Lower lobe of right lung (tissue), 2 donors: ENCODE measurements around the gene VMP1. TPM values are rescaled to one million over a fixed set of nuclear protein-coding genes. Genes with fewer than 3 reads are reported as not detected.
"Not testable (repeated sequence)": the region's sequence is repeated elsewhere in the genome, so short reads cannot be mapped to it uniquely, and the experiment has no call there.

ENCODE experiments used
- ATAC-seq, 2 donors: fragments of 200-7000 bp; cut with Tn5 transposase; one replicate each; pipeline ENCODE4 v1.9.1; 2020 to 2022; ENCODE audit warnings: mild to moderate bottlenecking in 2 of 2, moderate library complexity in 2 of 2
- DNase-seq: peaks from one replicate; pipeline ENCODE4 v3.0.0-alpha.2; 2020
- H3K27ac ChIP-seq: fragments of 200-600 bp; one replicate; pipeline ENCODE4 v1.8.0; 2022
- H3K27me3 ChIP-seq: fragments of 200-600 bp; one replicate; pipeline ENCODE4 v1.8.0; 2022; ENCODE audit warnings: low read depth
- H3K36me3 ChIP-seq: fragments of 200-600 bp; one replicate; pipeline ENCODE4 v1.8.0; 2022; ENCODE audit warnings: mild to moderate bottlenecking
- H3K4me1 ChIP-seq: fragments of 200-600 bp; one replicate; pipeline ENCODE4 v1.8.0; 2022
- H3K4me3 ChIP-seq: fragments of 200-600 bp; one replicate; pipeline ENCODE4 v1.8.0; 2022; ENCODE audit warnings: mild to moderate bottlenecking
- H3K9me3 ChIP-seq: fragments of 200-600 bp; one replicate; pipeline ENCODE4 v1.8.0; 2022
- intact Hi-C: fragments of 100-400 bp; cut with DNase I; formaldehyde crosslinking; loops from one replicate; pipeline ENCODE4 v1.11.0; 2022
- total RNA-seq: library from RNA; stranded (reverse); fragmentation: NEBNext Ultra II Directional; extraction: Animal tissue kit (Norgen Biotek cat#: 25700); gene quantifications from one replicate; pipeline ENCODE4 v1.2.1, GENCODE V29; 2021
- TF ChIP-seq, protein P1 (sequence below): fragments of 200-600 bp; IDR thresholded peaks from one replicate; pipeline ENCODE4 v1.8.0; 2022; ENCODE audit warnings: antibody characterized with exemption, mild to moderate bottlenecking
- donor health status: DM: no; HTN: yes; CAD: no; lungs with severe emphysema.

Gene VMP1
- total RNA-seq, 1 donor from 2014 or later = 176 TPM

DNA sequence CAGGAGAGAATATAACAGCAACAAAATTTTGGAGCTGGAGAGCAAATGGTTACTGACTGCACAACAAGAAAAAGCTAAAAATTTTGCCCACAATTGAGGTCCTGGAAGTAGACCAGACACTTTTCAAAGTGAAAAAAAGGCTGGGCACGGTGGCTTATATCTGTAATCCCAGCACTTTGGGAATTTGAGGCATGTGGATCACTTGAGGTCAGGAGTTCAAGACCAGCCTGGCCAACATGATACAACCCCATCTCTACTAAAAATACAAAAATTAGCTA, 162.4 kb downstream of the VMP1 start:
- no peaks in the 10 kb centered on the region for H3K4me1 ChIP-seq
- H3K27me3 ChIP-seq = no peaks in the 10 kb centered on the region
- H3K36me3 ChIP-seq = peaks cover 33% of the 10 kb centered on the region
- ATAC-seq (no peak), DNase-seq (no peak)
- H3K9me3 ChIP-seq = no peaks in the 10 kb centered on the region
- TF ChIP-seq, protein P1, sequence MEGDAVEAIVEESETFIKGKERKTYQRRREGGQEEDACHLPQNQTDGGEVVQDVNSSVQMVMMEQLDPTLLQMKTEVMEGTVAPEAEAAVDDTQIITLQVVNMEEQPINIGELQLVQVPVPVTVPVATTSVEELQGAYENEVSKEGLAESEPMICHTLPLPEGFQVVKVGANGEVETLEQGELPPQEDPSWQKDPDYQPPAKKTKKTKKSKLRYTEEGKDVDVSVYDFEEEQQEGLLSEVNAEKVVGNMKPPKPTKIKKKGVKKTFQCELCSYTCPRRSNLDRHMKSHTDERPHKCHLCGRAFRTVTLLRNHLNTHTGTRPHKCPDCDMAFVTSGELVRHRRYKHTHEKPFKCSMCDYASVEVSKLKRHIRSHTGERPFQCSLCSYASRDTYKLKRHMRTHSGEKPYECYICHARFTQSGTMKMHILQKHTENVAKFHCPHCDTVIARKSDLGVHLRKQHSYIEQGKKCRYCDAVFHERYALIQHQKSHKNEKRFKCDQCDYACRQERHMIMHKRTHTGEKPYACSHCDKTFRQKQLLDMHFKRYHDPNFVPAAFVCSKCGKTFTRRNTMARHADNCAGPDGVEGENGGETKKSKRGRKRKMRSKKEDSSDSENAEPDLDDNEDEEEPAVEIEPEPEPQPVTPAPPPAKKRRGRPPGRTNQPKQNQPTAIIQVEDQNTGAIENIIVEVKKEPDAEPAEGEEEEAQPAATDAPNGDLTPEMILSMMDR = no peak
- no peak overlapping the region for H3K27ac ChIP-seq
- H3K4me3 ChIP-seq = no peak overlapping the region
- intact Hi-C loops = no loop called here

DNA sequence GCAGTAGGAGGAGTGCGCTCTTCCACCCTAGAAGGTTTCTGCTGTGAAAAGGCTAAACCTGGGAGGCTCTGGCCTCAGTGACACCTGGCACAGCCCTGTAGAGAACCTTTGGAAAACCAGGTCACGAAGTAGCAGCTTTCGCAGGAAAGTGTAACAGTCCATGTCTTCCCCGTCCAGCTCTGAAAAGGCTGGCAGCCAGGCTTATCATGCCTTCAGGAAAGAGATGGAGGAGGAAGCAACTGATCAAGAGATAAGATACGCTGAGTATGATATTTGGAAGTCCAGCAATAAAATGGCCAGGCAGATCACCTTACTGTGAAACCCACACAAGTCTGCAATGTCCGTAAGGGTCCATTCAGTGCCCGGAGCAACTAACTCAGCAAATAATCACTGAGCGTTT, 163.0 kb downstream of the VMP1 start:
- no peak for ATAC-seq
- intact Hi-C loops = no loop called here

DNA sequence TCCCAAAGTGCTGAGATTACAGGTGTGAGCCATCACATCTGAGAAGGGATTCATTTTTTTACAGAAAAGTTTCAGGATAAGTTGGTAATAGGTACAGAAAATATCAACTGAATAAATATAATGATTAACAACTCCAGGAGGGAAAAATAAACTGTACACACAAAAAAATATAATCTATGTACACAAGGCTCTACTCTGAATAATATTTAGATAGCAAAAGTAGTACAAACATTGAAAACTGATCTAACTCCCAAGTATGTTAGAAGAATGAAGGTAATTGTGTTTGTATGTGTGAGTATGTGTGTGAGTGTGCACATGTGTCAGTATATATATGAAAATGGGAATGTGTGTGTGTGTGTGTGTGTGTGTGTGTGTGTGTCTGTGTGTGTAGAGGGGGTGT, 164.9 kb downstream of the VMP1 start:
- H3K27ac ChIP-seq = no peak overlapping the region

More for the DNA sequence above, 163.0 kb downstream of the VMP1 start:
- H3K27me3 ChIP-seq = no peaks in the 10 kb centered on the region
- H3K9me3 ChIP-seq = no peaks in the 10 kb centered on the region
- no peak overlapping the region for H3K4me3 ChIP-seq
- H3K36me3 ChIP-seq = peaks cover 32% of the 10 kb centered on the region
- TF ChIP-seq, protein P1 = no peak
- H3K27ac ChIP-seq = no peak overlapping the region
- no peaks in the 10 kb centered on the region for H3K4me1 ChIP-seq
- DNase-seq = no peak

DNA sequence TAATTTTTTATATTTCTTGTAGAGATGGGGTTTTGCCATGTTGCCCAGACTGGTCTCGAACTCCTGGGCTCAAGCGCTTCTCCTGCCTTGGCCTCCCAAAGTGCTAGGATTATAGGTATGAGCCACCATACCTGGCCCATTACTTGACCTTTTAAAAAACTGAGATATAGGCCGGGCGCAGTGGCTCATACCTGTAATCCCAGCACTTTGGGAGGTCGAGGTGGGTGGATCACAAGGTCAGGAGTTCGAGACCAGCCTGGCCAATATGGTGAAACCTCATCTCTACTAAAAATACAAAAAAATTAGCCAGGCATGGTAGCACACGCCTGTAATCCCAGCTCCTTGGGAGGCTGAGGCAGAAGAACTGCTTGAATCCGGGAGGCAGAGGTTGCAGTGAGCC, 166.0 kb downstream of the VMP1 start:
- H3K4me3 ChIP-seq, H3K9me3 ChIP-seq, intact Hi-C loops, H3K27me3 ChIP-seq, DNase-seq, ATAC-seq, H3K4me1 ChIP-seq, H3K27ac ChIP-seq: not testable (repeated sequence)
- H3K36me3 ChIP-seq = peaks cover 59% of the 10 kb centered on the region

More for the DNA sequence above, 164.9 kb downstream of the VMP1 start:
- H3K4me1 ChIP-seq = no peaks in the 10 kb centered on the region
- no peaks in the 10 kb centered on the region for H3K9me3 ChIP-seq
- peaks cover 49% of the 10 kb centered on the region for H3K36me3 ChIP-seq
- no peak overlapping the region for H3K4me3 ChIP-seq
- no peak for ATAC-seq
- H3K27me3 ChIP-seq = no peaks in the 10 kb centered on the region
- intact Hi-C loops = no loop called here
- DNase-seq = no peak
- TF ChIP-seq, protein P1 = no peak

DNA sequence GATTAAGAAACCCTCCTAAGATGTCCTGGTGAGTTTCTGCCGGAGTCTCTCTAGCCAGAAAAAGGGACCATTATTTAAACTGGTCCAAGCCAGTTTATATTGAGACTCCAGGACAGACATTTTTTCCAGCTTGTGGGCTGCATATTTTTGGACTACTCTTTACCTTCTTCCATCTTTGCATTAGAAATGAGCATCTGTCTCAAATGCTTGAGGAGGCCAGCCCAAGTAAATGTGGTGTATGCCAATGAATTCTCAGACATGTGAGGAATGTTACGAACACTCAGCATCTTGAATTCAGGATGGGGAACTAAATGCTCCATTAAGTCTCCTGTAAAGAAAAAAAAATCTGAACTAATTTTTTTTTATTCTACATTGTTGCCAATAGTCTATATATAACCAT, 166.9 kb downstream of the VMP1 start:
- H3K4me3 ChIP-seq = no peak overlapping the region
- no peaks in the 10 kb centered on the region for H3K9me3 ChIP-seq
- DNase-seq = no peak
- H3K4me1 ChIP-seq = no peaks in the 10 kb centered on the region
- no peaks in the 10 kb centered on the region for H3K27me3 ChIP-seq
- H3K36me3 ChIP-seq = peaks cover 69% of the 10 kb centered on the region
- no peak for ATAC-seq
- no peak overlapping the region for H3K27ac ChIP-seq
- TF ChIP-seq, protein P1 = no peak
- intact Hi-C loops = no loop called here

DNA sequence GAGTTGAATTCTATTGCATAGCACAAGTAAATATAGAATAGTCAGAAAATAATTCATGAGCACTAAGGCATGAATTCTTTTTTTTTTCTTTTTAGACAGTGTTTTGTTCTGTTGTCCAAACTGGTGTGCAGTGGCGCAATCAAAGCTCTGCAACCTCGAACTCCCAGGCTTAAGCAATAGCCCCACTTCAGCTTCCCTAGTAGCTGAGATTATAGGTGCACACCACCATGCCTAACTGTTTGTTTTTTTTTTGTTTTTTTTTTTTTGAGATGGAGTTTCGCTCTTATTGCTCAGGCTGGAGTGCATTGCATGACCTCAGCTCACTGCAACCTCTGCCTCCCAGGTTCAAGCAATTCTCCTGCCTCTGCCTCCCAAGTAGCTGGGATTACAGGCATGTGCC, 168.7 kb downstream of the VMP1 start:
- no peak for ATAC-seq
- Histone ChIP-seq H3K9me3 (no peaks in the 10 kb centered on the region), H3K4me1 (no peaks in the 10 kb centered on the region), H3K36me3 (peaks cover 84% of the 10 kb centered on the region), H3K27me3 (no peaks in the 10 kb centered on the region), H3K4me3 (no peak overlapping the region), H3K27ac (no peak overlapping the region)
- DNase-seq = peak; percentile 51
- TF ChIP-seq, protein P1 = no peak
- intact Hi-C loops = no loop called here
